GM18873 (cell line): ENCODE results near the gene CD160.

ENCODE experiments used
- ATAC-seq: cut with Tn5 transposase; IDR thresholded peaks from one replicate; pipeline ENCODE4 v1.9.1; 2021; ENCODE audit warnings: mild to moderate bottlenecking, moderate library complexity, moderate number of reproducible peaks; ENCODE audit not compliant: unreplicated experiment, low FRiP score

CD160 gene

DNA sequence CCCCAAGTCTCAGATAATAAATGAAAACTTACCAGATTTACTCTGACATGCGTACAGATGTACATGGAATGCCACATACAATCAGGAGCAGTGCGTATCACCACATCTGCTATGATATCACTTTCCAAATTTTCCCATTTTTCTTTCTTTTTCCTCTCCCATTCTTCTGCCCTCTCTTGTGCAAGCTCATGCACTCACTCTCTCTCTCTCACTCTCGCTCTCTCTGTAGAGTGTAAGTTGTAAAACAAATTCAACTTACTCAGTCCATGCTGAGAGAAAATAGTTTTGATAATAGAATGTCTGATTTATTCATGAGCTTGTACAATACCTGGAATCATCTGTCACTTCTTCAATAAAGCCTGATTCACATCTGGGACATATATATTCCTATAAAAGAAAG, 69.3 kb downstream of the CD160 start:
- no peak for ATAC-seq
